CD4-positive, alpha-beta T cell treated with Interleukin-21 for 1 hour (primary cell): ENCODE measurements around the gene PTPN13.

Experiments
- DNase-seq: peaks from one replicate; pipeline ENCODE4 v3.0.0-alpha.2; 2020

The PTPN13 gene

GRCh38 chr4:86822136-86822535 lies 228.0 kb downstream of the PTPN13 start:
- no peak for DNase-seq

DNA sequence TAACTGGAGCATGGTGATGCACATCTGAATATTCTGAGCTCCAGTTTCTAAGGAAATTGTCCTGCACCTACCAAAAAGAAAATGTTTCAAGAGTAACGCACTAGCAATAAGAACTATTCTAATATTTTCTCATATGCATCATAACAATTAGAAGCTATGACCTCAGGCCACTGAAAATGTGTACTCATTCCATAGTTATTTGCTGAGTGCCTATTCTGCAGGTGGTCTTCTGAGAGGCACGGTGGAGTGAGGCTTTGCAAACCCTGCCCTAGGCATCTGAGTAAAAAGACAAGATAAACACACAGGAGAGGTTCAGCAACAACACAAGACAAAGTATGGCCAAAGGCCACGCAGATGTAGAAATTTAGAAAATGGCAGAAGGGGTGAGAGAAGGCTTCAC lies 231.4 kb downstream of the PTPN13 start:
- DNase-seq: no peak

- no peak for DNase-seq
Observed at GRCh38 chr4:86831262-86832130, 237.4 kb downstream of the PTPN13 start.

DNA sequence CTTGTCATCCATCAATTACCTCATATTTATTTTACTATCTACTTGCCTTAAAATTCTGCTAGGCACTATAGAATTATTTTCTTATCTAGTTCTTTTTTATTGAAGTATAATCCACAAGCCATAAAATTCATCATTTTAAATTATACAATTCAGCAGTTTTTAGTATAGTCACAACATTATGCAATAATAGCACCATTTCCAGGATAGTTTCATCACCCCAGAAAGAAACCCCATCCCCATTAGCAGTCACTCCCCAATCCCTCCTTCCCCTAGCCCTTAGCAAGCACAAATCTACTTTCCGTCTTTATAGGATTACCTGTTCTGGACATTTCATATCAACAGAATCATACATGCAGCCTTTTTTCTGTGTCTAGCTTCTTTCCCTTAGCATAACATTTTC lies 239.5 kb downstream of the PTPN13 start:
- no peak for DNase-seq

GRCh38 chr4:86834901-86835300 lies 240.8 kb downstream of the PTPN13 start:
- no peak for DNase-seq

DNA sequence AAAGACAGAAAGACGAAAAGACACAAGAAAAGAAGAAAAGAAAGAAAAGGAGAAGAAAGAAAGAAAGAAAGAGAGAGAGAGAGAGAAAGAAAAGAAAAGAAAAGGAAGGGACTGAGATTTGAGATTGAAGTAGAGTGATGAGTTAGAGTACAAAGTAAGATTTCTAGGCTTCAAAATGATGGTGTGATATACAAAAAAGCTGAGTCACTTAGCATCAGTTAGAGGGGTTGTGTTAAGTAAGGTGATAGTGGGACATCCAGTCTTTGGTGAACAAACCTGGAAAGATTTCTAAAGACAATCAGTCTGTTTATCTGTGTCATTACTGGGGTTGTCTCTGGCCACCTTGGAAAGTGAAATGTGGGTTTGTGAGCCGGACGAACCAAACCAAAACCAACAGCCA lies 241.6 kb downstream of the PTPN13 start:
- no peak for DNase-seq

GRCh38 chr4:86837691-86838503 lies 243.8 kb downstream of the PTPN13 start:
- DNase-seq: no peak

GRCh38 chr4:86840858-86841257 lies 246.7 kb downstream of the PTPN13 start:
- no peak for DNase-seq

- no peak for DNase-seq
Observed at GRCh38 chr4:86841309-86841708, 247.2 kb downstream of the PTPN13 start.

GRCh38 chr4:86845593-86845992 lies 251.5 kb downstream of the PTPN13 start:
- DNase-seq: no peak

DNA sequence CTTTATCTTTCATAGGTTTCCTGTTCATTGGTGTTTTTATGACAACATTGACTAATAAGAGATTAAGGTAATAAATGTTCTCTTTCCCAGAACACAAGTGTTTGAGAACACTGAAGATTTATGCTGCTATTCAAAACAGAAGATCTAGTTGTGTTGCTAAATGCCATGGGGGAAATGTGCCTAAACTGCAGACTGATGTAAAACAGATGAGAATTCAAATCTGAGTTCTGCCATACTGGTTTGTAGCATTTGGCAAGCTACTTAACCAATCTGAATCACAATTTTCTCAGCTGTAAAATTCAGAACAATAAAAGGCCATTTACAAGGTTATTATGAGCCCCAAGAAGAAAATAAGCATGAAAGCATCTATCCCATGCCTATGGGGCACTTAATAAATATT lies 252.8 kb downstream of the PTPN13 start:
- no peak for DNase-seq

GRCh38 chr4:86847571-86847970 lies 253.5 kb downstream of the PTPN13 start:
- DNase-seq: no peak

GRCh38 chr4:86848136-86848535 lies 254.0 kb downstream of the PTPN13 start:
- no peak for DNase-seq

DNA sequence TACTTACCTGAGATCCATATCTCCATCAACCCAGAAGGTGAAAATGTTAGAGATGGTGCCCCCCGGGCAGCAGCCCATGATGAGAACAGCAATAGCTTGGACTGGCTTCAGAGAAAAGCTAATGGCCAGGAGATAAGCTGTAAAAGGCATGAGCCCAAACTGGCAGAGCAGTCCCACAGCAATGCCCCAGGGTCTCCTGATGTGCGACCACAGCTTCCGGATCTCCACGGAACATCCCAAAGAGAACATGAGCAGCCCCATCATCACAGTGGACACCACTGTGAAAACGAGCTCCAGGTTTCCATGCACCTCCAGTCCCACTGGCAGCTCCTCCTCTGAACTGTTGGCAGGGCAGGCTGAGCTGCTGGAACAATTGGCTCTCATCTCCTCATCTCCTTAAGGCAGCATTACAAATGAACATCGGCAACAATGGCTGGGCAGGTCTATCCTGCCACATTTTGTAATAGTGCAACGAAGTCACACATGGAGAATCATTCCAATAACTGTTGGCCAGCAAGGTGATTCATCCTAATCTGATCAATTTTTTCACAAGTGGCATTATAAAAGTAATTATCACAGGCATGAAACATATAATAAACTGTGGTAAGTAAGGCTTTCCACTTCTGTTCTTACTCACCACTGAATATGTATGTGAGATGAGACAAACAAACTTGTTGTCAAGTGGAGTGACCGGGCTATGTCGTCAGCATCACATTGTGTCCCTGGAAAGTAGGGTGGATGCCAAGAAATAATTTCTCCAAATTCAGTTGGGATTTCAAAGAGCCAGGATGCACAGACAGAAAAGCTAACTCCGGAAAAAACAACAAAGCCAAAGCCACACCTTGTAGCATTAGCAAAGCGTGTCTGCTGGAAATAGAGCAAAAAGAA lies 254.9 kb downstream of the PTPN13 start, which contains the start of gene SLC10A6:
Gene SLC10A6, minus strand, starts transcription at position 653 of the 888 bp plus-strand sequence. Its CDS starts 269 bp downstream, at position 384.
- DNase-seq: no peak

DNA sequence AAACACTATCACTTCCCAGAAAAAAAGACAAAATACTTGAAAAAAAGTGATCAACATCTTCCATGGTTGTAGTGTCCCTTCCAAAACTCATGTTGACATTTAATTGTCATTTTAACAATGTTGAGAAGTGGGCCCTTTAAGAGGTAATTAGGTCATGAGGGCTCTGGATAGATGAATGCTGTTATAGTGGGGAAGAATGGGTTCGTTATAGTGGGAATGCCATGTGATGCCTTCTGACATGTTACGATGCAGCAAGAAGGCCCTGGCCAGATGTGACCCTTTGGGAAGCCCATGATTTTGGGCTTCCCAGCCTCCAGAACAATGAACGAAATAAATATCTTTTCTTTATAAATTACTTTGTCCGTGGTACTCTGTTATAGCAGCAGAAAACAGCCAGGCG lies 259.1 kb downstream of the PTPN13 start:
- DNase-seq: no peak

DNA sequence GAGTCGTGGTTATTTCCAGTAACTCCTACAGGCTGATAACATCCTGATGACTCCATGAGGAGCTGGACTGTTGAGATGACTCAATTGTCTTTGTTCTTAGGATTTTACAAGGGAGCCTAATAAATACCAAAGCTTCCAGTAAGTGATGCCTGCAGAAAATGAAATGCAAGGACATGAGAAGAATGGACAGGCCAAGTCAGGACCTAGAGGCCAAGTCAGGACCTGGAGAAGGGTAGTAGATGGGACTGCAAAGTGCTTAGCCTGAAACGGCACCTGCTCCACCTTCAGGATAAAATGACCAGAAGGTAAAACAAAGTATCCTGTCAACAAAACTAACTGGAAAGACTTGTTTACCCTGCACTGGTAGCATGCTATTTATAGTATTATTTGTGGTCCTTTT lies 261.5 kb downstream of the PTPN13 start:
- no peak for DNase-seq

- DNase-seq: no peak
Observed at GRCh38 chr4:86856896-86857295, 262.8 kb downstream of the PTPN13 start.

DNA sequence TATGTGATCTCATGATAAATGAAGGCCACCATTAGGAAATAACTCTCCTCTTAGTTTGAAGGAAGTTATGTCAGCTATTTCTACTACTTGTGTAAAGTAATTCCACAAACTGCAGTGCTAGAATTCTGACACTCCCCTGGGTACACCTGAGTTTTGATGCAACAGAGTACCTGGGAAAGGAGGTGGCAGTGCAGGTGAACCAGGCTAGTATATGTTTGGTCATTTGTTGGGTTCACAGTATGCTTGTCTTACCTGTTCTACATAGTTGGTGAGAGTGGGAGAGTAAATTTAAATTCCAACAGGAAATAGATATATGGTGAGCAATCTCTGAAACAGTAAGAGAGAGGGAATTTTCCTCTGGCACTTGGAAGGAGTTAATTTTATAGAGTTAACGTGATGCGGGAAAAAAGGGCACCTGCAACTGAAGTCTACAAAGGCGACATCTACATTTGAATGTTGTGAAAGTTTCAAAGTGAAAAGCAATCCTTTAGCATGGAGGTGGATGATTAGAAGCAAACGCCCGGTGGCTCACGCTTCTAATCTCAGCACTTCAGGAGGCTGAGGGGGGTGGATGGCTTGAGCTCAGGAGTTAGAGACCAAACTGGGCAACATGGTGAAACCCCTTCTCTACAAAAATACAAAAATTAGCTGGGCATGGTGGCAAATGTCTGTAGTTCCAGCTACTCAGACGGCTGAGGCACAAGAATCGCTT lies 263.4 kb downstream of the PTPN13 start:
- no peak for DNase-seq
